ENCODE data around the gene GJB3.

GJB3 gene

GRCh38 chr1:34827341-34827941, 46.4 kb downstream of the GJB3 start:
- no peak for DNase-seq

GRCh38 chr1:34828611-34829010, 47.6 kb downstream of the GJB3 start:
- DNase-seq, result no peak

GRCh38 chr1:34829250-34829649, 48.2 kb downstream of the GJB3 start:
- no peak for DNase-seq

- no peak for DNase-seq
Measured at GRCh38 chr1:34831721-34832246, 50.8 kb downstream of the GJB3 start.

GRCh38 chr1:34833711-34834110, 52.7 kb downstream of the GJB3 start:
- no peak for DNase-seq

Measured in CD4-positive, alpha-beta T cell treated with Interleukin-17A for 1 hour (primary cell).